Breast epithelium (tissue), 3 donors: ENCODE results near the gene PSMA8.
"Not testable (repeated sequence)": the region's sequence is repeated elsewhere in the genome, so short reads cannot be mapped to it uniquely, and the experiment has no call there.

Experiments
- CTCF ChIP-seq, 3 donors: fragments of 450-650 bp; IDR thresholded peaks; one replicate each; pipeline ENCODE4 v1.5.1; 2016 to 2017; ENCODE audit warnings: antibody characterized with exemption in 3 of 3, mild to moderate bottlenecking in 3 of 3, moderate library complexity in 3 of 3
- POLR2A ChIP-seq: fragments of 450-650 bp; IDR thresholded peaks from one replicate; pipeline ENCODE4 v1.6.1; 2016; ENCODE audit warnings: antibody characterized with exemption, mild to moderate bottlenecking, moderate library complexity

- TF ChIP-seq CTCF (IDR thresholded peaks at IDR 0.05); POLR2A: not testable (repeated sequence)
Observed at GRCh38 chr18:26121994-26122393, 11.7 kb upstream of the PSMA8 start.
